ENCODE data around the gene PTCRA. TPM values are rescaled to one million over a fixed set of nuclear protein-coding genes. Genes with fewer than 3 reads are reported as not detected.
A peak's percentile ranks its signal among the peaks of the same experiment; 100 is the strongest.

The PTCRA gene
- total RNA-seq, 1 experiment from 2014 or later: not detected

GRCh38 chr6:42958125-42958524, 42.3 kb downstream of the PTCRA start:
- H3K9me3 ChIP-seq (ENCODE audit: control insufficient read depth in 1 of 2, insufficient read depth in 1 of 2, low read depth in 1 of 2, low read length in 2 of 2): no peaks in the 10 kb centered on the region
- no peaks in the 10 kb centered on the region for H3K79me2 ChIP-seq (ENCODE audit: insufficient read depth, low read length)
- H2AFZ ChIP-seq (ENCODE audit: low read depth, low read length, poor library complexity, severe bottlenecking): no peak overlapping the region
- H3K4me2 ChIP-seq (ENCODE audit: low read length): no peak overlapping the region
- no peaks in the 10 kb centered on the region for H3K27me3 ChIP-seq (ENCODE audit: insufficient read depth, low read length)
- peaks cover 10 to 17% of the 10 kb centered on the region in 2 experiments for H3K4me1 ChIP-seq (ENCODE audit: control insufficient read depth in 1 of 2, insufficient read depth in 2 of 2, low read length in 2 of 2)
- no peak overlapping the region for H3K4me3 ChIP-seq (replicated peaks in 1 of 2; ENCODE audit: low read depth in 1 of 2, low read length in 2 of 2)
- ATAC-seq: no peak
- intact Hi-C loops (cut with micrococcal nuclease): no loop called here
- RAD21 ChIA-PET (ENCODE audit: low non-redundant PET in 1 of 2, low total read pairs in 2 of 2, uncharacterized antibody in 2 of 2, unreplicated experiment in 2 of 2): no interaction called here
- BruUV-seq (replicated peaks): no TSS peak
- TF ChIP-seq ZNF274 (IDR thresholded peaks at IDR 0.05; ENCODE audit: low read depth, low read length) (no peak), ZFX (IDR thresholded peaks at IDR 0.05) (no peak), RAD21 (IDR thresholded peaks at IDR 0.05; ENCODE audit: low read depth) (peak; percentile 37; the same call in 1 of the 2 replicates)
- H3K27ac ChIP-seq (ENCODE audit: low read depth, low read length): no peak overlapping the region
- CTCF ChIA-PET: no interaction called here
- no peaks in the 10 kb centered on the region for H3K9me2 ChIP-seq (ENCODE audit: insufficient read depth)
- POLR2A ChIA-PET: no interaction called here
- H4K20me1 ChIP-seq (ENCODE audit: insufficient read depth): no peaks in the 10 kb centered on the region; the same call in 1 of the 2 replicates
- no peaks in the 10 kb centered on the region for H3K36me3 ChIP-seq (ENCODE audit: control insufficient read depth in 1 of 2, insufficient read depth in 2 of 2, low read length in 2 of 2)
- DNase-seq (ENCODE audit: low read depth, low spot score): no peak
- H3K9ac ChIP-seq (ENCODE audit: low read length): no peak overlapping the region

- BruUV-seq (replicated peaks): no TSS peak
- DNase-seq (ENCODE audit: low read depth, low spot score): no peak
- no peak; the same call in 1 of the 2 replicates for ATAC-seq
- H3K9me3 ChIP-seq (ENCODE audit: control insufficient read depth in 1 of 2, insufficient read depth in 1 of 2, low read depth in 1 of 2, low read length in 2 of 2): no peaks in the 10 kb centered on the region
- no peak overlapping the region for H2AFZ ChIP-seq (ENCODE audit: low read depth, low read length, poor library complexity, severe bottlenecking)
- H3K4me1 ChIP-seq (ENCODE audit: control insufficient read depth in 1 of 2, insufficient read depth in 2 of 2, low read length in 2 of 2): peaks cover 10 to 17% of the 10 kb centered on the region in 2 experiments
- no peaks in the 10 kb centered on the region for H3K79me2 ChIP-seq (ENCODE audit: insufficient read depth, low read length)
- H3K9ac ChIP-seq (ENCODE audit: low read length): peak overlapping the region; percentile 51; the same call in 1 of the 2 replicates
- peak overlapping the region; percentile 99 for H3K4me2 ChIP-seq (ENCODE audit: low read length)
- POLR2A ChIA-PET: no interaction called here
- H3K36me3 ChIP-seq (ENCODE audit: control insufficient read depth in 1 of 2, insufficient read depth in 2 of 2, low read length in 2 of 2): no peaks in the 10 kb centered on the region
- no peaks in the 10 kb centered on the region for H3K27me3 ChIP-seq (ENCODE audit: insufficient read depth, low read length)
- H3K9me2 ChIP-seq (ENCODE audit: insufficient read depth): no peaks in the 10 kb centered on the region
- intact Hi-C loops (cut with micrococcal nuclease): loop anchor here (5.0 kb wide), 1 partner anchor 182 kb away; no protein-coding TSS in a partner anchor
- H3K4me3 ChIP-seq (replicated peaks in 1 of 2; ENCODE audit: low read depth in 1 of 2, low read length in 2 of 2): peak overlapping the region; percentile 50 to 65
- no peak overlapping the region for H3K27ac ChIP-seq (ENCODE audit: low read depth, low read length)
- H4K20me1 ChIP-seq (ENCODE audit: insufficient read depth): no peaks in the 10 kb centered on the region
- RAD21 ChIA-PET (ENCODE audit: low non-redundant PET in 1 of 2, low total read pairs in 2 of 2, uncharacterized antibody in 2 of 2, unreplicated experiment in 2 of 2): no interaction called here
- CTCF ChIA-PET: interaction anchor here (1.4 kb wide), 1 partner anchor 11 kb away, joined by 3 read pairs; no protein-coding TSS in a partner anchor
- no peak for TF ChIP-seq CBX3 (IDR thresholded peaks at IDR 0.05; ENCODE audit: low read depth)
- no peak for TF ChIP-seq ATF3 (IDR thresholded peaks at IDR 0.05)
- no peak for TF ChIP-seq TCF7L2 (IDR thresholded peaks at IDR 0.05; ENCODE audit: borderline replicate concordance, extremely low read depth, insufficient read depth, insufficient read length)
- TF ChIP-seq MAX (IDR thresholded peaks at IDR 0.05): no peak
- no peak for TF ChIP-seq EGR1 (IDR thresholded peaks at IDR 0.05; ENCODE audit: low read depth)
- TF ChIP-seq ELF1 (IDR thresholded peaks at IDR 0.05; ENCODE audit: borderline replicate concordance, low read depth): no peak
- no peak for TF ChIP-seq ZFX (IDR thresholded peaks at IDR 0.05)
- no peak for TF ChIP-seq SRF (IDR thresholded peaks at IDR 0.05; ENCODE audit: low read depth)
- TF ChIP-seq SIN3A (IDR thresholded peaks at IDR 0.05; ENCODE audit: low read depth): no peak
- no peak for TF ChIP-seq REST (IDR thresholded peaks at IDR 0.05; ENCODE audit: low read depth)
- no peak for TF ChIP-seq RAD21 (IDR thresholded peaks at IDR 0.05; ENCODE audit: low read depth)
- no peak for TF ChIP-seq CEBPB (IDR thresholded peaks at IDR 0.05; ENCODE audit: low read depth)
- no peak for TF ChIP-seq ZBTB33 (IDR thresholded peaks at IDR 0.05; ENCODE audit: extremely low read depth, insufficient replicate concordance, low read length)
- TF ChIP-seq POLR2AphosphoS5 (IDR thresholded peaks at IDR 0.05; ENCODE audit: low read depth, low read length): no peak
- no peak for TF ChIP-seq FOSL1 (IDR thresholded peaks at IDR 0.05; ENCODE audit: low read depth)
- no peak for TF ChIP-seq ZNF274 (IDR thresholded peaks at IDR 0.05; ENCODE audit: low read depth, low read length)
These were observed 44.0 kb downstream of the PTCRA start for GRCh38 chr6:42959917-42960242.
